SK-N-SH treated with all-trans-retinoic acid at 6 μM for 48 hours (cell line): Measurements from ENCODE around the gene ASPA.

Source experiments
- ATAC-seq: fragments of 200-7000 bp; cut with Tn5 transposase; 3 replicates; pipeline ENCODE4 v1.9.1; 2020; ENCODE audit warnings: mild to moderate bottlenecking, moderate library complexity
- ARNTL ChIP-seq: fragments of 450-650 bp; formaldehyde crosslinking; IDR thresholded peaks from 2 replicates; pipeline ENCODE4 v1.5.0; 2020; ENCODE audit warnings: low read depth, mild to moderate bottlenecking, moderate library complexity, borderline replicate concordance
- BACH2 ChIP-seq: fragments of 250-450 bp; sonication (Bioruptor Pico); IDR thresholded peaks from 2 replicates; pipeline ENCODE4 v1.9.0; 2021; ENCODE audit warnings: mild to moderate bottlenecking, borderline replicate concordance
- CREB5 ChIP-seq: fragments of 250-450 bp; sonication (Bioruptor Pico); IDR thresholded peaks from 2 replicates; pipeline ENCODE4 v1.5.1; 2020; ENCODE audit warnings: low read depth, mild to moderate bottlenecking, moderate library complexity
- CSDC2 ChIP-seq: fragments of 250-450 bp; sonication (Bioruptor Pico); IDR thresholded peaks from 2 replicates; pipeline ENCODE4 v1.5.0; 2020; ENCODE audit warnings: mild to moderate bottlenecking, moderate library complexity
- ESRRG ChIP-seq: fragments of 250-450 bp; sonication (Bioruptor Pico); IDR thresholded peaks from 2 replicates; pipeline ENCODE4 v1.6.1; 2021; ENCODE audit warnings: mild to moderate bottlenecking
- GLIS3 ChIP-seq: fragments of 250-450 bp; sonication (Bioruptor Pico); IDR thresholded peaks from 2 replicates; pipeline ENCODE4 v1.5.0; 2020; ENCODE audit warnings: mild to moderate bottlenecking, moderate library complexity
- ISL1 ChIP-seq: fragments of 250-450 bp; sonication (Bioruptor Pico); IDR thresholded peaks from 2 replicates; pipeline ENCODE4 v2.1.2; 2022; ENCODE audit warnings: mild to moderate bottlenecking, moderate library complexity
- OSR1 ChIP-seq: fragments of 250-450 bp; sonication (Bioruptor Pico); IDR thresholded peaks from 2 replicates; pipeline ENCODE4 v1.8.0; 2022; ENCODE audit warnings: moderate library complexity, mild to moderate bottlenecking, inconsistent platforms
- PATZ1 ChIP-seq: fragments of 250-450 bp; sonication (Bioruptor Pico); IDR thresholded peaks from 2 replicates; pipeline ENCODE4 v1.8.0; 2020; ENCODE audit warnings: mild to moderate bottlenecking, moderate library complexity, borderline replicate concordance
- POU6F1 ChIP-seq: fragments of 250-450 bp; sonication (Bioruptor Pico); IDR thresholded peaks from 2 replicates; pipeline ENCODE4 v1.8.0; 2021; ENCODE audit warnings: low read depth, mild to moderate bottlenecking, moderate library complexity, borderline replicate concordance
- PPARA ChIP-seq: fragments of 250-450 bp; sonication (Bioruptor Pico); IDR thresholded peaks from 2 replicates; pipeline ENCODE4 v1.5.0; 2020; ENCODE audit warnings: mild to moderate bottlenecking, borderline replicate concordance
- RARB ChIP-seq: fragments of 250-450 bp; sonication (Bioruptor Pico); IDR thresholded peaks from 2 replicates; pipeline ENCODE4 v1.8.0; 2021; ENCODE audit warnings: mild to moderate bottlenecking, moderate library complexity
- SNAI2 ChIP-seq: fragments of 250-450 bp; sonication (Bioruptor Pico); IDR thresholded peaks from 2 replicates; pipeline ENCODE4 v1.5.0; 2020; ENCODE audit warnings: mild to moderate bottlenecking, moderate library complexity
- TCF4 ChIP-seq: fragments of 250-450 bp; sonication (Bioruptor Pico); IDR thresholded peaks from 2 replicates; pipeline ENCODE4 v1.8.0; 2021; ENCODE audit warnings: mild to moderate bottlenecking, moderate library complexity, borderline replicate concordance
- TOX ChIP-seq: fragments of 250-450 bp; sonication (Bioruptor Pico); IDR thresholded peaks from 2 replicates; pipeline ENCODE4 v1.8.0; 2021; ENCODE audit warnings: mild to moderate bottlenecking, moderate library complexity, borderline replicate concordance
- TSHZ2 ChIP-seq: fragments of 250-450 bp; sonication (Bioruptor Pico); IDR thresholded peaks from 2 replicates; pipeline ENCODE4 v1.5.0; 2020; ENCODE audit warnings: mild to moderate bottlenecking, moderate library complexity
- ZFP3 ChIP-seq: fragments of 250-450 bp; sonication (Bioruptor Pico); IDR thresholded peaks from 2 replicates; pipeline ENCODE4 v1.5.0; 2020; ENCODE audit warnings: mild to moderate bottlenecking, moderate library complexity
- ZFP30 ChIP-seq: fragments of 450-650 bp; formaldehyde crosslinking; IDR thresholded peaks from 2 replicates; pipeline ENCODE4 v1.5.0; 2022; ENCODE audit warnings: mild to moderate bottlenecking, moderate library complexity
- ZNF565 ChIP-seq: fragments of 450-650 bp; formaldehyde crosslinking; conservative IDR thresholded peaks from 2 replicates; pipeline ENCODE4 v1.5.0; 2020; ENCODE audit warnings: low read depth, mild to moderate bottlenecking, moderate library complexity
- ZNF70 ChIP-seq: fragments of 450-650 bp; formaldehyde crosslinking; IDR thresholded peaks from 2 replicates; pipeline ENCODE4 v1.5.0; 2020; ENCODE audit warnings: mild to moderate bottlenecking, moderate library complexity
- ZNF8 ChIP-seq: fragments of 450-650 bp; formaldehyde crosslinking; IDR thresholded peaks from 2 replicates; pipeline ENCODE4 v1.5.0; 2020; ENCODE audit warnings: mild to moderate bottlenecking, moderate library complexity

The ASPA gene

GRCh38 chr17:3545151-3545550, 69.4 kb downstream of the ASPA start:
- ATAC-seq: no peak
- TF ChIP-seq RARB (CRISPR knock-in tag) (no peak), ZNF565 (no peak), PATZ1 (CRISPR knock-in tag) (no peak), ZNF70 (no peak), PPARA (CRISPR knock-in tag) (no peak), SNAI2 (no peak), CSDC2 (CRISPR knock-in tag) (no peak), BACH2 (no peak), ZFP3 (no peak), ZFP30 (CRISPR knock-in tag) (no peak), ISL1 (CRISPR knock-in tag) (no peak), OSR1 (CRISPR knock-in tag) (no peak)

GRCh38 chr17:3546521-3546920, 70.7 kb downstream of the ASPA start:
- no peak for TF ChIP-seq POU6F1
- no peak for ATAC-seq

GRCh38 chr17:3546997-3547396, 71.2 kb downstream of the ASPA start:
- TF ChIP-seq TCF4 (CRISPR knock-in tag) (no peak), TSHZ2 (CRISPR knock-in tag) (no peak), CREB5 (CRISPR knock-in tag) (no peak), SNAI2 (no peak), ZNF70 (no peak), ZNF565 (no peak)
- TF ChIP-seq, all 23 proteins: peak for 0
- ATAC-seq: no peak

- TF ChIP-seq BACH2 (no peak), CSDC2 (CRISPR knock-in tag) (no peak), ZNF565 (no peak), ESRRG (no peak), GLIS3 (CRISPR knock-in tag) (no peak), PATZ1 (CRISPR knock-in tag) (no peak), TOX (no peak), ZNF8 (no peak), TCF4 (CRISPR knock-in tag) (no peak), TSHZ2 (CRISPR knock-in tag) (no peak), ZFP30 (CRISPR knock-in tag) (no peak), ZNF70 (no peak), POU6F1 (no peak), RARB (CRISPR knock-in tag) (no peak), OSR1 (CRISPR knock-in tag) (no peak), SNAI2 (no peak), ARNTL (no peak)
- no peak for ATAC-seq
These were observed 71.8 kb downstream of the ASPA start for GRCh38 chr17:3547628-3548027.
